ENCODE results near the gene CCDC57. TPM values are rescaled to one million over a fixed set of nuclear protein-coding genes. Genes with fewer than 3 reads are reported as not detected.
"Not testable (repeated sequence)": the region's sequence is repeated elsewhere in the genome, so short reads cannot be mapped to it uniquely, and the experiment has no call there.

The CCDC57 gene
- total and polyA plus RNA-seq, 9 of the 15 experiments (the other 6 are each of a cell fraction or from before 2014, with no cell fraction given) = 0.83 to 36.2 (median 13.6) TPM

GRCh38 chr17:82255402-82255972 is 42.8 kb upstream of the CCDC57 start:
- no peak for FAIRE-seq
- Histone ChIP-seq H3K9me3 (replicated peaks; ENCODE audit: control insufficient read depth, insufficient read depth, low read depth, low read length) (no peaks in the 10 kb centered on the region; the same call in 1 of the 2 replicates), H3K27me3 (ENCODE audit: control insufficient read depth in 2 of 2, insufficient read depth in 2 of 2, low read length in 2 of 2) (no peaks in the 10 kb centered on the region), H3K4me3 (no peak overlapping the region), H3K4me1 (replicated peaks in 1 of 2; ENCODE audit: control insufficient read depth in 2 of 2, insufficient read depth in 2 of 2, low read length in 2 of 2) (peaks cover 0 to 6% of the 10 kb centered on the region in 2 experiments; a peak in 1 of 5 replicates), H4K20me1 (replicated peaks; ENCODE audit: control insufficient read depth, insufficient read depth, low read length) (no peaks in the 10 kb centered on the region), H3K9me1 (ENCODE audit: control insufficient read depth, insufficient read depth, low read length) (no peaks in the 10 kb centered on the region), H2AFZ (ENCODE audit: low read depth, low read length) (no peak overlapping the region), H3K36me3 (ENCODE audit: control insufficient read depth, insufficient read depth, low read length) (peaks cover 88% of the 10 kb centered on the region), H3K4me2 (ENCODE audit: insufficient read depth, low read length) (no peak overlapping the region), H3K27ac (ENCODE audit: extremely low read depth, low read depth, low read length) (no peak overlapping the region), H3K9ac (ENCODE audit: insufficient read depth in 1 of 2, low read depth in 2 of 2, low read length in 2 of 2) (no peak overlapping the region), H3K79me2 (ENCODE audit: control insufficient read depth, insufficient read depth, low read length) (peaks cover 68% of the 10 kb centered on the region)
- 95% methylated on average over 11 of the region's 15 CpGs for WGBS (ENCODE audit: insufficient coverage, low coverage, missing lambda C conversion rate)
- CTCF ChIA-PET (ENCODE audit: low intra/inter-chr PET ratio) = no interaction called here
- POLR2A ChIA-PET = interaction anchor here (0.7 to 3.5 kb wide), 7 partner anchors 8 to 24 kb away, joined by 3 to 20 read pairs (median 4); no protein-coding TSS in a partner anchor
- intact Hi-C loops (cut with micrococcal nuclease) = no loop called here
- no peak for ATAC-seq
- in situ Hi-C loops (cut with MboI) = no loop called here
- TF ChIP-seq POLR2A (conservative IDR thresholded peaks at IDR 0.05) = 0 out of 2 replicates have a peak, but pooled peaks have one; percentile 25
- no peak for TF ChIP-seq ZBTB40 (IDR thresholded peaks at IDR 0.05)
- TF ChIP-seq ZBTB40 (CRISPR knock-in tag; IDR thresholded peaks at IDR 0.05) = no peak
- DNase-seq (ENCODE audit: extremely low read depth in 1 of 4, low spot score in 3 of 4) = no peak
- BruUV-seq (replicated peaks) = no TSS peak

GRCh38 chr17:82254746-82255145 is 42.1 kb upstream of the CCDC57 start:
- H3K9ac ChIP-seq (ENCODE audit: insufficient read depth in 1 of 2, low read depth in 2 of 2, low read length in 2 of 2); FAIRE-seq; DNase-seq (ENCODE audit: extremely low read depth in 1 of 4, low spot score in 3 of 4); H2AFZ ChIP-seq (ENCODE audit: low read depth, low read length); in situ Hi-C loops (cut with MboI); H3K4me3 ChIP-seq; H3K4me2 ChIP-seq (ENCODE audit: insufficient read depth, low read length); intact Hi-C loops (cut with micrococcal nuclease); H3K4me1 ChIP-seq (replicated peaks in 1 of 2; ENCODE audit: control insufficient read depth in 2 of 2, insufficient read depth in 2 of 2, low read length in 2 of 2); BruUV-seq (replicated peaks); H4K20me1 ChIP-seq (replicated peaks; ENCODE audit: control insufficient read depth, insufficient read depth, low read length); ATAC-seq; H3K27ac ChIP-seq (ENCODE audit: extremely low read depth, low read depth, low read length); H3K9me3 ChIP-seq (replicated peaks; ENCODE audit: control insufficient read depth, insufficient read depth, low read depth, low read length); CTCF ChIA-PET (ENCODE audit: low intra/inter-chr PET ratio); H3K27me3 ChIP-seq (ENCODE audit: control insufficient read depth in 2 of 2, insufficient read depth in 2 of 2, low read length in 2 of 2); H3K9me1 ChIP-seq (ENCODE audit: control insufficient read depth, insufficient read depth, low read length): not testable (repeated sequence)
- Histone ChIP-seq H3K36me3 (ENCODE audit: control insufficient read depth, insufficient read depth, low read length) (peaks cover 88% of the 10 kb centered on the region), H3K79me2 (ENCODE audit: control insufficient read depth, insufficient read depth, low read length) (peaks cover 67% of the 10 kb centered on the region)
- POLR2A ChIA-PET = interaction anchor here (0.7 to 3.5 kb wide), 8 partner anchors 9 to 38 kb away, joined by 3 to 20 read pairs (median 5); no protein-coding TSS in a partner anchor
- WGBS (ENCODE audit: insufficient coverage, low coverage, missing lambda C conversion rate) = 100% methylated on average over 2 of the region's 33 CpGs
